OCI-LY1 (cell line): ENCODE data around the gene WWOX.

Experiments
- H2AFZ ChIP-seq: fragments of 200-600 bp; sonication (generic), shearing (Covaris generic); 2 replicates; pipeline ENCODE4 v1.6.0; 2014; ENCODE audit warnings: antibody characterized with exemption, mild to moderate bottlenecking, low read length
- H3F3A ChIP-seq: fragments of 200-600 bp; sonication (generic), shearing (Covaris generic); 2 replicates; pipeline ENCODE4 v1.6.0; 2014; ENCODE audit warnings: mild to moderate bottlenecking, antibody characterized with exemption, low read length, moderate library complexity; ENCODE audit not compliant: insufficient read depth
- H3K27ac ChIP-seq: fragments of 200-600 bp; sonication (generic); 2 replicates; pipeline ENCODE4 v1.5.1; 2014; ENCODE audit warnings: low read length, mixed run types, mild to moderate bottlenecking, low read depth; ENCODE audit not compliant: poor library complexity, severe bottlenecking
- H3K27me3 ChIP-seq: fragments of 200-600 bp; sonication (generic); 2 replicates; pipeline ENCODE4 v1.6.0; 2014; ENCODE audit warnings: antibody characterized with exemption, mild to moderate bottlenecking, low read length, moderate library complexity; ENCODE audit not compliant: insufficient read depth
- H3K36me3 ChIP-seq: fragments of 200-600 bp; sonication (generic); 2 replicates; pipeline ENCODE4 v1.6.1; 2014; ENCODE audit warnings: mild to moderate bottlenecking, antibody characterized with exemption, low read length, moderate library complexity, mixed read lengths; ENCODE audit not compliant: insufficient read depth
- H3K4me1 ChIP-seq: fragments of 200-600 bp; sonication (generic); 2 replicates; pipeline ENCODE4 v1.5.1; 2014; ENCODE audit warnings: mild to moderate bottlenecking, low read length, moderate library complexity; ENCODE audit not compliant: insufficient read depth, severe bottlenecking
- H3K4me2 ChIP-seq: fragments of 200-600 bp; sonication (generic), shearing (Covaris generic); 2 replicates; pipeline ENCODE4 v1.6.1; 2014; ENCODE audit warnings: low read length
- H3K4me3 ChIP-seq: fragments of 200-600 bp; sonication (generic); 2 replicates; pipeline ENCODE4 v1.5.1; 2014; ENCODE audit warnings: low read length, low read depth, mild to moderate bottlenecking, mixed read lengths; ENCODE audit not compliant: poor library complexity, severe bottlenecking
- H3K79me2 ChIP-seq: fragments of 200-600 bp; shearing (Covaris generic); 2 replicates; pipeline ENCODE4 v1.6.1; 2016; ENCODE audit warnings: mixed run types, low read length, mixed read lengths; ENCODE audit not compliant: insufficient read depth
- H3K9ac ChIP-seq: fragments of 200-600 bp; sonication (generic), shearing (Covaris generic); 2 replicates; pipeline ENCODE4 v1.6.1; 2014; ENCODE audit warnings: mild to moderate bottlenecking, low read length, mixed read lengths
- H3K9me2 ChIP-seq: fragments of 200-600 bp; sonication (generic), shearing (Covaris generic); 2 replicates; pipeline ENCODE4 v1.6.1; 2014; ENCODE audit warnings: low read depth, mild to moderate bottlenecking, low read length, mixed read lengths
- H3K9me3 ChIP-seq: fragments of 200-600 bp; shearing (Covaris generic); 2 replicates; pipeline ENCODE4 v1.6.1; 2014; ENCODE audit warnings: low read length, mixed read lengths
- H4K20me1 ChIP-seq: fragments of 200-600 bp; sonication (generic), shearing (Covaris generic); 2 replicates; pipeline ENCODE4 v1.6.0; 2016; ENCODE audit warnings: mild to moderate bottlenecking, low read length; ENCODE audit not compliant: insufficient read depth
- CTCF ChIP-seq: fragments of 200-600 bp; sonication (generic), shearing (Covaris generic); IDR thresholded peaks from 2 replicates; pipeline ENCODE4 v1.5.1; 2017; ENCODE audit warnings: mild to moderate bottlenecking, antibody characterized with exemption, low read length, moderate library complexity, mixed read lengths
- EZH2 ChIP-seq: fragments of 200-600 bp; sonication (generic), shearing (Covaris generic); IDR thresholded peaks from 2 replicates; pipeline ENCODE4 v1.8.0; 2017; ENCODE audit warnings: borderline replicate concordance, mixed run types, mild to moderate bottlenecking, antibody characterized with exemption, low read length, moderate library complexity, mixed read lengths

The WWOX gene

GRCh38 chr16:78415013-78415412, 315.6 kb downstream of the WWOX start:
- Histone ChIP-seq H3K9ac (no peak overlapping the region), H3K4me2 (no peak overlapping the region), H4K20me1 (no peaks in the 10 kb centered on the region), H3K4me1 (no peaks in the 10 kb centered on the region), H3F3A (no peaks in the 10 kb centered on the region), H3K27ac (no peak overlapping the region), H3K4me3 (no peak overlapping the region), H2AFZ (no peak overlapping the region), H3K9me2 (no peaks in the 10 kb centered on the region), H3K36me3 (no peaks in the 10 kb centered on the region), H3K79me2 (no peaks in the 10 kb centered on the region), H3K9me3 (no peaks in the 10 kb centered on the region), H3K27me3 (no peaks in the 10 kb centered on the region)
- TF ChIP-seq CTCF (no peak), EZH2 (no peak)

GRCh38 chr16:78415669-78416068, 316.2 kb downstream of the WWOX start:
- no peak overlapping the region for H3K4me2 ChIP-seq
- H2AFZ ChIP-seq, result no peak overlapping the region
- H3K27ac ChIP-seq, result no peak overlapping the region
- no peaks in the 10 kb centered on the region for H3K4me1 ChIP-seq
- no peak overlapping the region for H3K9ac ChIP-seq
- H3K4me3 ChIP-seq, result no peak overlapping the region
- no peaks in the 10 kb centered on the region for H3K9me2 ChIP-seq
- no peaks in the 10 kb centered on the region for H3K36me3 ChIP-seq
- no peaks in the 10 kb centered on the region for H3K79me2 ChIP-seq
- H3F3A ChIP-seq, result no peaks in the 10 kb centered on the region
- no peaks in the 10 kb centered on the region for H3K27me3 ChIP-seq
- H4K20me1 ChIP-seq, result no peaks in the 10 kb centered on the region
- TF ChIP-seq EZH2 (no peak), CTCF (no peak)
- H3K9me3 ChIP-seq, result no peaks in the 10 kb centered on the region

GRCh38 chr16:78416400-78416799, 316.9 kb downstream of the WWOX start:
- H3F3A ChIP-seq, result no peaks in the 10 kb centered on the region
- H3K9me3 ChIP-seq, result no peaks in the 10 kb centered on the region
- H2AFZ ChIP-seq, result no peak overlapping the region
- H3K79me2 ChIP-seq, result no peaks in the 10 kb centered on the region
- no peak overlapping the region for H3K9ac ChIP-seq
- H4K20me1 ChIP-seq, result no peaks in the 10 kb centered on the region
- H3K27ac ChIP-seq, result no peak overlapping the region
- no peaks in the 10 kb centered on the region for H3K27me3 ChIP-seq
- no peak overlapping the region for H3K4me3 ChIP-seq
- no peak overlapping the region for H3K4me2 ChIP-seq
- no peaks in the 10 kb centered on the region for H3K36me3 ChIP-seq
- H3K9me2 ChIP-seq, result no peaks in the 10 kb centered on the region
- TF ChIP-seq CTCF (no peak), EZH2 (no peak)
- no peaks in the 10 kb centered on the region for H3K4me1 ChIP-seq
